Astrocyte (in vitro differentiated cells and primary cell): Measurements from ENCODE around the gene SYNPO2. TPM values are rescaled to one million over a fixed set of nuclear protein-coding genes. Genes with fewer than 3 reads are reported as not detected.

Experiments
- DNase-seq: peaks from one replicate; pipeline ENCODE4 v3.0.0-alpha.2; 2010; ENCODE audit warnings: low read depth
- FAIRE-seq: peaks from 2 replicates; lab custom pipeline; 2011; peaks lifted over from hg19 to GRCh38; lab: Jason Lieb, UNC
- H2AFZ ChIP-seq: 2 replicates; pipeline ENCODE4 v1.6.0; 2012; ENCODE audit warnings: low read depth, low read length, inconsistent platforms
- H3K27ac ChIP-seq: 2 replicates; pipeline ENCODE4 v1.5.1; 2011; ENCODE audit warnings: low read depth, low read length, inconsistent platforms
- H3K27me3 ChIP-seq: 2 replicates; pipeline ENCODE4 v1.6.0; 2011; ENCODE audit warnings: low read length, inconsistent platforms; ENCODE audit not compliant: insufficient read depth
- H3K36me3 ChIP-seq: 2 replicates; pipeline ENCODE4 v1.5.1; 2011; ENCODE audit warnings: low read length, inconsistent platforms; ENCODE audit not compliant: insufficient read depth
- H3K4me1 ChIP-seq: 2 replicates; pipeline ENCODE4 v1.5.1; 2011; ENCODE audit warnings: low read length, inconsistent platforms; ENCODE audit not compliant: insufficient read depth
- H3K4me2 ChIP-seq: 2 replicates; pipeline ENCODE4 v1.6.0; 2012; ENCODE audit warnings: low read length, inconsistent platforms
- H3K4me3 ChIP-seq: 2 replicates; pipeline ENCODE4 v1.5.1; 2011; ENCODE audit warnings: low read depth, mild to moderate bottlenecking, low read length, inconsistent platforms; ENCODE audit not compliant: insufficient read depth
- H3K79me2 ChIP-seq: 2 replicates; pipeline ENCODE4 v1.6.0; 2012; ENCODE audit warnings: mild to moderate bottlenecking, low read length, inconsistent platforms; ENCODE audit not compliant: insufficient read depth
- H3K9ac ChIP-seq: 2 replicates; pipeline ENCODE4 v1.6.0; 2012; ENCODE audit warnings: mild to moderate bottlenecking, low read length, inconsistent platforms
- H3K9me3 ChIP-seq: 2 replicates; pipeline ENCODE4 v1.5.1; 2012; ENCODE audit warnings: low read depth, mild to moderate bottlenecking, low read length, inconsistent platforms; ENCODE audit not compliant: insufficient read depth
- H4K20me1 ChIP-seq: 2 replicates; pipeline ENCODE4 v1.6.0; 2012; ENCODE audit warnings: low read length, inconsistent platforms; ENCODE audit not compliant: insufficient read depth
- H3K27ac Mint-ChIP-seq: one replicate; pipeline ENCODE4 v1.8.0; 2021; ENCODE audit warnings: mild to moderate bottlenecking, mixed read lengths; ENCODE audit not compliant: unreplicated experiment
- H3K27me3 Mint-ChIP-seq: one replicate; pipeline ENCODE4 v1.8.0; 2021; ENCODE audit warnings: low read depth, mixed read lengths; ENCODE audit not compliant: unreplicated experiment
- H3K36me3 Mint-ChIP-seq: one replicate; pipeline ENCODE4 v1.8.0; 2021; ENCODE audit warnings: low read depth, mixed read lengths; ENCODE audit not compliant: unreplicated experiment
- H3K4me1 Mint-ChIP-seq: one replicate; pipeline ENCODE4 v1.8.0; 2021; ENCODE audit warnings: low read depth, mixed read lengths; ENCODE audit not compliant: unreplicated experiment
- H3K4me3 Mint-ChIP-seq: one replicate; pipeline ENCODE4 v1.8.0; 2021; ENCODE audit warnings: mild to moderate bottlenecking, moderate library complexity, mixed read lengths; ENCODE audit not compliant: unreplicated experiment
- H3K9me3 Mint-ChIP-seq: one replicate; pipeline ENCODE4 v1.8.0; 2021; ENCODE audit warnings: mild to moderate bottlenecking, mixed read lengths; ENCODE audit not compliant: unreplicated experiment
- EZH2 ChIP-seq: IDR thresholded peaks from 2 replicates; pipeline ENCODE4 v1.6.1; 2012; ENCODE audit warnings: mild to moderate bottlenecking, low read length, inconsistent platforms; ENCODE audit not compliant: insufficient read depth
- total RNA-seq: library from RNA; stranded (reverse); gene quantifications from 2 replicates; pipeline ENCODE4 v1.2.1, GENCODE V29; 2021
- TF ChIP-seq, protein P1 (sequence below): IDR thresholded peaks from 2 replicates; pipeline ENCODE4 v1.5.1; 2011; ENCODE audit warnings: low read depth, mild to moderate bottlenecking, inconsistent platforms, low read length, moderate library complexity; ENCODE audit not compliant: insufficient read depth

Gene SYNPO2
- total RNA-seq, 1 donor from 2014 or later = 4.2 TPM

DNA sequence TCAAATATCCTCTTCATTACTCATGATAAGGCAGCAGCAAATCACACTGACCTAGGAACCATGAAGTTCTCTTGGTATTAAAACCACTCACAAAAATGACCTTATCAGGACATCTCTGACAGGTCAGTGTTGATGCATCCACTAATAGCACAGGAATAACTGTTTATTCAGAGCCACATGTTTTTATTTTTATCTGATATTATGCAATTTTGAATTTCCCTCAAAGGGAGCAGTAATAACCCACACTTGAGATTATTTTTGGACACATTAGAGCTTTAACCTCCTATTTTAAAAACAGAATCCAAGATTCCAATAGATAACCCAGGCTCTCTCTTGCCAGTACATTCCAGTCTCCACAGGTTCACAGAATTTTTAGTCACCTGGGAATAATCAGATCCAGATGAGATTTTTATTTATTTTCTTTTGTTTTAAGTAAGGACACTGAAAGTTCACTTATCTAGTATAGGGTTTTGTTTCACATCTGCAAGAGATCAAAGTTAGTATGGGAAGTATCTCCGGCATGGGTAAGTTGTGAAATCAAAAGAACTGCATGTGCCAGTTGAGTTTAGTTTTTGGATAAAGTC is 210.7 kb downstream of the SYNPO2 start:
- H3K36me3 Mint-ChIP-seq = no peaks in the 10 kb centered on the region
- DNase-seq (peak; percentile 63), FAIRE-seq (peak; percentile 93)
- H3K4me1 Mint-ChIP-seq = peaks cover 23% of the 10 kb centered on the region
- no peak overlapping the region for H3K9ac ChIP-seq
- TF ChIP-seq, protein P1, sequence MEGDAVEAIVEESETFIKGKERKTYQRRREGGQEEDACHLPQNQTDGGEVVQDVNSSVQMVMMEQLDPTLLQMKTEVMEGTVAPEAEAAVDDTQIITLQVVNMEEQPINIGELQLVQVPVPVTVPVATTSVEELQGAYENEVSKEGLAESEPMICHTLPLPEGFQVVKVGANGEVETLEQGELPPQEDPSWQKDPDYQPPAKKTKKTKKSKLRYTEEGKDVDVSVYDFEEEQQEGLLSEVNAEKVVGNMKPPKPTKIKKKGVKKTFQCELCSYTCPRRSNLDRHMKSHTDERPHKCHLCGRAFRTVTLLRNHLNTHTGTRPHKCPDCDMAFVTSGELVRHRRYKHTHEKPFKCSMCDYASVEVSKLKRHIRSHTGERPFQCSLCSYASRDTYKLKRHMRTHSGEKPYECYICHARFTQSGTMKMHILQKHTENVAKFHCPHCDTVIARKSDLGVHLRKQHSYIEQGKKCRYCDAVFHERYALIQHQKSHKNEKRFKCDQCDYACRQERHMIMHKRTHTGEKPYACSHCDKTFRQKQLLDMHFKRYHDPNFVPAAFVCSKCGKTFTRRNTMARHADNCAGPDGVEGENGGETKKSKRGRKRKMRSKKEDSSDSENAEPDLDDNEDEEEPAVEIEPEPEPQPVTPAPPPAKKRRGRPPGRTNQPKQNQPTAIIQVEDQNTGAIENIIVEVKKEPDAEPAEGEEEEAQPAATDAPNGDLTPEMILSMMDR = no peak
- no peak for TF ChIP-seq EZH2
- peak overlapping the region; percentile 1 for H3K4me2 ChIP-seq
- no peaks in the 10 kb centered on the region for H3K27me3 ChIP-seq
- no peaks in the 10 kb centered on the region for H3K9me3 Mint-ChIP-seq
- no peak overlapping the region for H3K4me3 Mint-ChIP-seq
- H3K27ac Mint-ChIP-seq = no peak overlapping the region
- no peak overlapping the region for H3K27ac ChIP-seq
- no peak overlapping the region for H3K4me3 ChIP-seq
- H4K20me1 ChIP-seq = no peaks in the 10 kb centered on the region
- H2AFZ ChIP-seq = no peak overlapping the region
- H3K79me2 ChIP-seq = no peaks in the 10 kb centered on the region
- no peaks in the 10 kb centered on the region for H3K9me3 ChIP-seq
- H3K4me1 ChIP-seq = peaks cover 23% of the 10 kb centered on the region
- no peaks in the 10 kb centered on the region for H3K27me3 Mint-ChIP-seq
- H3K36me3 ChIP-seq = no peaks in the 10 kb centered on the region

DNA sequence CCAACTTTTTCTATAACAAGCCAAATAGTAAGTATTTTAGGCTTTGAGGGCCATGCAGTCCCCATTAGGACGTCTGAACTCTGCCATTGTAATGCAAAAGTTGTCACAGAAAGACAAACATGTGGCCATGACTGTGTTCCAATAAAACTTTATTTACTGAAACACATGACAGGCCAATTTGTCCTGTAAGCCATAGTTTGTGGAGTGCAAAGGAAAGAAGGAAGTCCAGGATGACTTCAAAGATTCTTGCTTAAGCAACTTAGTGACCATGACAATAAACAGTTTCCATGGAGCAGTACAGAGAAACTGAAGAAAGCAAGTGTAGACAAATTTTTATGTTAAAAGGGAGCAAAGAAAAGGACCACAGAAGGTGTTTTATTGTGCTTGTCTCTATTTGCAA is 212.0 kb downstream of the SYNPO2 start:
- Histone ChIP-seq H3K4me1 (peaks cover 23% of the 10 kb centered on the region), H3K4me3 (no peak overlapping the region), H3K79me2 (no peaks in the 10 kb centered on the region), H3K27me3 (no peaks in the 10 kb centered on the region), H2AFZ (no peak overlapping the region), H3K27ac (no peak overlapping the region), H3K36me3 (no peaks in the 10 kb centered on the region), H3K4me2 (no peak overlapping the region), H4K20me1 (no peaks in the 10 kb centered on the region), H3K9ac (no peak overlapping the region), H3K9me3 (no peaks in the 10 kb centered on the region)
- Mint-ChIP-seq H3K4me3 (no peak overlapping the region), H3K27me3 (no peaks in the 10 kb centered on the region), H3K27ac (no peak overlapping the region), H3K36me3 (no peaks in the 10 kb centered on the region), H3K4me1 (peaks cover 25% of the 10 kb centered on the region), H3K9me3 (no peaks in the 10 kb centered on the region)
- FAIRE-seq (peak; percentile 23), DNase-seq (no peak)
- no peak for TF ChIP-seq EZH2
- TF ChIP-seq, protein P1 = no peak

DNA sequence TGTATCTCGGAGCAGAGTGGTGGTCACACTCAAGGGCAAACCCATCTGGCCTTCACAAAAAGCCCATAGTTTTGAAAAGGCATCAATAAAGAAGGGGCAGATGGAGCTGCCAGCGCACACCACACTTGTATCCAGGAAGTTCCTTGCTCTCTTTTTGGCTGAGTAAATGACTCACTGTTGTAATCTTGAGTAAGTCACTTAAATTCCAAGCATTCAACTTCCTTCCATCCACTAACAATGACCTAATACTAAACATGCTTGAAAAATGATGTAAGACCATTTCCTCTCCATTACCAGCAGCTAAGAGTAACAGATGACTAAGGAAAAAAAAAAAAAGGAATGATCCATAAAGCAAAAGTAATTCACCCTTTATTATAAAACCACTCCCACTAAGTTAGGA is 214.6 kb downstream of the SYNPO2 start:
- Mint-ChIP-seq H3K27ac (peak overlapping the region; percentile 95), H3K9me3 (no peaks in the 10 kb centered on the region), H3K4me1 (peaks cover 30% of the 10 kb centered on the region), H3K27me3 (no peaks in the 10 kb centered on the region), H3K36me3 (no peaks in the 10 kb centered on the region), H3K4me3 (no peak overlapping the region)
- Histone ChIP-seq H3K4me3 (no peak overlapping the region), H2AFZ (no peak overlapping the region), H3K36me3 (no peaks in the 10 kb centered on the region), H3K9me3 (no peaks in the 10 kb centered on the region), H3K4me2 (peak overlapping the region; percentile 67), H3K4me1 (peaks cover 23% of the 10 kb centered on the region), H4K20me1 (no peaks in the 10 kb centered on the region), H3K79me2 (no peaks in the 10 kb centered on the region), H3K27me3 (no peaks in the 10 kb centered on the region), H3K27ac (peak overlapping the region; percentile 85), H3K9ac (peak overlapping the region; percentile 65)
- DNase-seq (peak; percentile 100), FAIRE-seq (peak; percentile 95)
- TF ChIP-seq, protein P1 = no peak
- no peak for TF ChIP-seq EZH2
